IPS-NIHi11 (cell line): ENCODE measurements around the gene GNA12.
"Not testable (repeated sequence)": the region's sequence is repeated elsewhere in the genome, so short reads cannot be mapped to it uniquely, and the experiment has no call there.

ENCODE experiments used
- DNase-seq: peaks from one replicate; pipeline ENCODE4 v3.0.0; 2012; ENCODE audit warnings: mixed read lengths, low spot score

Gene GNA12

GRCh38 chr7:2728316-2729030 is 115.6 kb downstream of the GNA12 start:
- no peak for DNase-seq

DNA sequence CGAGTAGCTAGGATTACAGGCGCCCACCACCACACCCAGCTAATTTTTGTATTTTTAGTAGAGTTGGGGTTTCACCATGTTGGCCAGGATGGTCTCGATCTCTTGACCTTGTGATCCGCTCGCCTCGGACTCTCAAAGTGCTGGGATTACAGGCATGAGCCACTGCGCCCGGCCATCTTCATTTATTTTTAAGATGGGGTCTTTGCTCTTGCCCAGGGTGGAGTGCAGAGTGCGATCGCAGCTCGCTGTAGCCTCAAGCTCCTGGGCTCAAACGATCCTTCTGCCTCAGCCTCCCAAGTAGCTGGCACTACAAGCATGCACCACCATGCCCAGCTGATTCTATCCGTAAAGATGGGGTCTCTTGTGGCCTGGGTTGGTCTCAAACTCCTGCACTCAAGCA is 116.9 kb downstream of the GNA12 start:
- not testable (repeated sequence) for DNase-seq

DNA sequence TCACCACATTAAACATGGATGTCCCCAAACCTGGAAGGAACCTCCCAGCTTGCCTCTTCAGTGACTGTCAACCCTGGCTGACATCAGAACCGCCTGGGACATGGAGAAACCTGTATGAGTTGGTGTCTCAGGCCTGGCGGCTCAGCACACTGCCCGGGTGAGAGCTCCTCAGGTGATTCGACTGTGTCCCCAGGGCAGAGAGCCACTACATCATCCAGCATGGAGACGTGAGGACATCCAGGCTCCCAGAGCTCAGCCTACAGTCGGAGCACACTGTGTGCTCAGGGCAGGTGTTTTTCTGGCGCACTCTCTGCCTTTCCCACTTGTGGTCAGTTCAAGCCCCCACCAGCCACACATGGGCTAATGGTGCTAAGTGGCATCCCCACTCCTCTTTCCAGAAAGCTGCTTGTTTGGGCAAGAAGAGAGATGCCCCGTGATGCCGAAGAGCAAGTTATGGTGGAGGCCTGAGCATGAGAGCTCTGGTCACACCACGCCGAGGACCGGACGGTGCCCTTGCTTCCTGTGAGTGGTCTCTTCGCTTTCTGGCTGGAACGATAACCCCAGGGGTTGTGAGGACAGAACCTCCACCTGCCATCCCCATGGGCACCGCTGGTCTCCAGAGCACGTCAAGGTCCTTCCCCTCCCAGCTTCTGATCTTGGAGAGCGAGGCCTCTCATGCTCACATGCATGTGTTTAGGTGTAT is 117.6 kb downstream of the GNA12 start:
- no peak for DNase-seq

DNA sequence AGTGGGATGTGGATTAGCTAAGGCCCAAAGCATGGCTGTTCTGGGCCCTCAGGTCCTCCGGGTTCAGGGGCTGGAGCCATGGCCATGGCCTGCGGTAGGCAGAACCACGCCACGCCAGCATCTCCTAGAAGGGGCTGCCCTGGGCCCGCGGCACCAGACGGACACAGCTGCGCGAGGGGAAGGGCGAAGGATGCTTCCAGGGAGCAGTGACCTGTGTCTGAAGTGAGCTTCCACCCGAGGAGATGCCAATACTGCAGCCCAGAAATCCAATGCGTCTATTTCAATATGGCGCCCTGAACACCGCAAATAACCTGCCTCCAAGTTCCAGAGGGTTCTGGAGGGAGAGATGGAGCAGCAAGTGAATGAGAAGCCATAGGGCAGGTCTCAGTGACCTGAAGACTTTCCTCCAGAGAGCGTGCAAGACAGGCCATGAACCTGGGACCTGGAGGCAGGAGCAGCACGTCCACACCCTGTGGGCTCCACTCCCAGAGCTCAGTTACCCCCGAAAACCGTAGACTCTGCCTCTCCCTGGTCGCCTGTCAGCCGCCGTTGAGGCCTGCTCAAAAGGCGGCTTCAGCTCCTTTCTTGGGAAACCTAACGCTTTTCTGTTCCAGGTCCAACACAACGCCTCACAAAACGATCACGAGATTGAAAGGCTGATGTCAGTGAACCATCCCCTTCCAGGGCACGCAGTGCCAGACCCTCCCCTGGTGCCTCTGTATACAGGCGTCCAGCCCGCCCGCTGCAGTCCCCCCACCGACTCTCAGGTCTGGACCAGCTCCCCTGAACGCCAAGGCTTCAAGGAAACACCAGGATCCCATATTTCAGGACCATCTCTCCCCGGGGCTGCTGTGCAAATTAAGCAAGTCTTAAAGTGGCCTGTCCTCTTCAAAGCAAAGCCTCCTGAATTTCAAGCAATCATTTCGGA is 118.7 kb downstream of the GNA12 start:
- no peak for DNase-seq

GRCh38 chr7:2724453-2725177 is 119.5 kb downstream of the GNA12 start:
- DNase-seq = no peak

DNA sequence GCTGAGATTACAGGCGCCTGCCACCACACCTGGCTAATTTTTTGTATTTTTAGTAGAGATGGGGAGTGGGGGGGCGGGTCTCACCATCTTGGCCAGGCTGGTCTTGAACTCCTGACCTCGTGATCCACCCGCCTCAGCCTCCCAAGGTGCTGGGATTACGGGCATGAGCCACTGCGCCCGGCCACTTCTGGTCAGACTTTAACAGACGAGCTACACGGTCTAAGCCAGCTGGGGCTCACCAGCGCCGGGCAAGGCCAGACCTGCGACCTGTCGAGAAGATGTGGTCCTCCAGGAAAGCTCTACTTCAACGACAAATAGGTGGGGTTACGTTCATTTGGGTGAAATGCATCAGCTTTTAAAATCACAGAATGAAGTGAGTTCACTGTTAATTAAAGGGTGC is 120.1 kb downstream of the GNA12 start:
- not testable (repeated sequence) for DNase-seq

DNA sequence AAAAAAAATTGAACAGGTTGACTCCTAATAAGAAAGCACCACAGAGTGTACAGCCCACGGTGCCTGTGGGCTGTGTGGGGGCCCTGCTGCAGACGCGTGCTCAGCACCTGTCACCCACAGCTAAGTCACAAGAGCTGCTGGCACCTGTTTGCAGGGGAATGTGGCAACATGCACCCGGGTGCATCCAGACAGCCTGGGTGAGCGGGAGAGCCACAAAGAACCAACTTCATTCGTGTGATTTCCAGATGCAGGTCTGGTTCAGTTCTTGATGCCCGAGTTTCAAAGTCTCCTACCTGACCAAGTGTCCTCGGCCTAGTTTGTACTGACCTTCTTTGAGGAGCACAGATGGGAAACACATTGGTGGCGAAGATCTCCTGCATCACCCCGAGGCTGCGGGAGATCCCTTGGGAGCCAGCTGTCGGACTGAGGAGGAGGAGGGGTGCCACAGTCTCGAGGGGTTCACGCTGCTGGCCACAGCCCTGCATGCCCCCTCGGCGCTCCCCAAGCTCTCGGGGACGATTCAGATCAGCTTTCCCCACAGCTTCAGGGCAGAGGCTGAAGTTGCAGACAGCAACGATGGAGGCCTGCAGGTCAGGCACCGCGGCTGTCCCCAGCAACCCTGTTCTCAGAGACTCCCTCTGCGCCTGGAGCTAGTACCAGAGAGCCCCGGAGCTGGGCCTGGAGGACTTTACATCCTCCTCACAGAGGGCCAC is 120.8 kb downstream of the GNA12 start:
- DNase-seq = no peak

DNA sequence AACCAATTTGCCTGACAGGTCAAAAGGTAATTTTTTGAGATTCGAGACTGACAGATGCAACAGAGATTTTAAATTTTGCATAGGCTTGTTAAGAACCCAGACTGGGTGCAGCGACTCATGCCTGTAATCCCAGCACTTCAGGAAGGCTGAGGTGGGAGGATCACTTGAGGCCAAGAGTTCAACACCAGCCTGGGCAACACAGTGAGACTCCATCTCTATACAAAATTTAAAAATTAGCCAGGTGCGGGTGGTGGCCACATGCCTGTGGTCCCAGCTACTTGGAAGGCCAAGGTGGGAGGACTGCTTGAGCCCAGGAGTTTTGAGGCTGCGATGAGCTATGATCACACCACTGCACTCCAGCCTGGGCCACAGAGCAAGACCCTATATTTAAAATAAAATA is 121.5 kb downstream of the GNA12 start:
- DNase-seq = no peak

- no peak for DNase-seq
These were observed 122.3 kb downstream of the GNA12 start for GRCh38 chr7:2721842-2722241.

- no peak for DNase-seq
These were observed 124.1 kb downstream of the GNA12 start for GRCh38 chr7:2720024-2720423.

DNA sequence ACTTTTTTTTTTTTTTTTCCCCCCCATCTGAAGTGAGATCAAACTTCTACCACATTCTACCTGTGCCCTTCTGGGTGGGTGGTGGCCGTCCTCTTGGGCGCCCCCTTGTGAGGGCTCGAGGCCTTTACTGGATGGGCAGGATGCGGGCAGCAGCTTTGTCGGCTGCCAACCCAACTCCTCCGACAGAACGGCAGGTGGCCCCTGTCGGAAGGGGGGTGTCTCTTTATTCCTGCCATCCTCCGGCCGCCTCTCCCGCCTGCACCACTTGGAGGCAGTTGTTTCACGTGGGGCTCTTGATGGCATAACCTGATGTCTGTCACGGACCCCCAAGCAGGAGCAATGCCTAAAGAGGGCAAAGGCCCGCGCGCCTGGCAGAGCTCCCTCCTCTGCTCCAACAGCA is 125.1 kb downstream of the GNA12 start:
- DNase-seq = peak; percentile 93

GRCh38 chr7:2718296-2718965 is 125.7 kb downstream of the GNA12 start:
- no peak for DNase-seq

DNA sequence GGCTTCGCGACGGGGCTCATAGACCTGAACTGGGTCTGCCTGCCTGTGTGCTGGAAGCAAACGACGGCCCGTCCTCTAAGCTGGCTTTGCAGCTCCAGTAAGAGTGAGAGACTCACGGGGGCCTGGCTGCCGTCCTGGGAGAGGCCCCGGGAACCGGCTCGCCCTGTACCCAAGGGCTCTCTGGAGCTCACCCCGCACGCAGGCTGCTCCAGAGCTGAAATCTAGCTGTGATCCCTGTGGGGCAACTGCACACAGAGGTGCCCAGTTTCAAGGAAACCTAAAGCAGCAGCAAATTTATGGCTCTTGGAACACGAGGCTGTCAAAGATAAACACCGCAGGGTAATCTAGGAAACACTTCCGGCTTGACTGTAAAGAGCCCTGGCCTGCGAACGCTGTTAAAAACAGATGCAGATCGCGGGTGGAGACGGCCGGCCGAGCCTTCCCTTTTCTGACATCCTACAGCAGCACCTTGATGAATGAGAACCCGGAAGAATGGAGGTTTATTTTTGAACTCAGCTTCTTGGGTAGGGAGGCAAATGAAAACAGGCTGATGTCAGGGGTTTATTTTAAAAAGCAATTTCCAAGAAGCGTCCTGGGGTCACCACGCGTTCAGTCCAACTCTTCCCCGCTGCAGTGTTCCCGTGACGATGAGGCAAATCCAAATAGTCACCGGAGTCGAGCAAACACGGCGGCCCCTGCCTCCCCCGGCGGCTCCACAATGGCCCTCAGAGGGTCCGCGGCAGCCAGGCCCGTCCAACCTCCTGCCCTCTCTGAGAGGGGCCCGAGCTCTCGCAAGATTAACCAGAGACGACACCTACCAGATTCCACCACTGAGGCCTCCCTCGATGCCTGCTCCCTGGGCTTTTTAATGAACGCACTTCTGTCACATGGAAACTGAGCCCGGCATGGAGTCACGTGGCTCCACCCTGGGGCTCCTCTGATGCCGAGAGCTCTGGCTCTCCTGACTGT is 126.5 kb downstream of the GNA12 start:
- no peak for DNase-seq

DNA sequence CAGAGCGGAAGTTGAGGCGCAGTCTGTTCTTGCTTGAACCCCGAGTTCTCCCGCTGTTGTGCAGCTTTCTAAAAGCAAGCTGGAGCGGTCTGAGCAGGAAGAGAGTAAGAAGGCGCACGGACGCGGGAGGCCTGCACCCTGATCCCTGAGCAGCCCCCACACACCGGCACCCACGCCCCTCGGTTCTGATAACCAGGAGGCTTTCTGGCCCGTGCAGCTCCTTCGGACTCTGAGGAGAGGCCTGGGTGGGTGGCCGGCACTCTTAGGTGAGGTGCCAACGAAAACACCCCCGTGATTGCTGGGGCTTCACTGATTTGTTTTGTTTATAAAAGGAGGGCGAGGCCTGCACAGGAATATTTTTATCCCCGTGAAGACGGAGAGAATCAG is 127.2 kb downstream of the GNA12 start:
- DNase-seq = no peak

DNA sequence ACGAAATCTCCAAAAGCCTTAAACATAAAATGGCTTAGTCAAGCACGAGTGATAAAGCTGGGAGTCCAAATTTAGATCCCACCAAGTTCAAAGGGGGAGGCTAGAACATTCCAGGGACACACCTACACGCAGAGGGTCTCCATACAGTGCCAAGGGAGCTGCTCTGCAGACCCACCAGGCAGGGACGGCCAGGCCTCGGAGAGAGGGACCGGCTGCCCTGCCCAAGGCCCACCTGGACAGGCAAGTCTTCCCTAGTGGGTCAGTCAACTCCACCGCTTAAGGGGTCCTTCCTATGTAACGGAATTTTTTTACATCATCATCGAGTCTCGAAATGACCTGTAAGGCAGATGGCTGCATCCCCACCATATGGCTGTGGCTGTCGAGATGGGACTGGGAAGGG is 127.6 kb downstream of the GNA12 start:
- DNase-seq = no peak

DNA sequence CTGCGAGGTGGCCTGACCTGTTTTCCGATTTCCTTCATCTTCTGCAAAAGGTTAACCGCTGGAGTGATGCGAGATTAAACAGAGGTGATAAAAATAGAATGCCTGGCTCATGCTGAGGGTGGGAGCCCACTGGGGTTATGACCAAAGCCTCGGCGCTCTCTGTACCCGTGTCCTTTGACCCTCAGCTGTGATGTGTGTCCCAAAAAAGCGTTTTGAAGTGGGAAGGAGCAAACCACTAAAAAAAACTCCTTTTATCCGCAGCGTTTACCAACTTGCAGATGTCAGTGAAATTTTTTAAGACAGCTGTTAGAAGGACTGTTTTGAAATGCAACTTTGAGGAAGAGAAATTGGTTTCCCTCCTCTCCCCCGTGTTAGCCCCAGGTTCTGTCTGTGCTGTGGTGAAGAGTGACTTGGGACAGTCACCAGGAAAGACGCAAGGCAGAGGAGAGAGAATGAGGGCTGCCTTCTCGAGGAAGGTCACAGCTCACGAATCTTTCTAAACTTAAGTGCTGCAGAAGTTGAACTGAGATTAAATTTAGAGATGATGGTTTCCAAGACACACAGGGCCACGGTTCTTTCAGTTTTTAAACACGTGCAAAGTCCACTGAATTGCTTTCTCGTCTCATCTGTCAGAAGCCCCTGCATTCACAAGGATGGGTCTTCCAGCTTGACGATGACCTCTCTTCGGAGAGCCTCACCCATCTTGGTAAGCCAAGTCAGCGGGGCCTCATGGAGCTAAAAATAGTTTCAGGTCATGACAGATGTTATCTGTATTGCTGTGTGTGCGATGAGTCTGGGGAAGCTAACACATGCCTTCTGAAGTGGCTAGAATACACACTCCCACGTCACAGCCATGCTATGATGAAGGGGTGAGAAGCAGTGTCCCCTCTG is 128.5 kb downstream of the GNA12 start:
- no peak for DNase-seq

DNA sequence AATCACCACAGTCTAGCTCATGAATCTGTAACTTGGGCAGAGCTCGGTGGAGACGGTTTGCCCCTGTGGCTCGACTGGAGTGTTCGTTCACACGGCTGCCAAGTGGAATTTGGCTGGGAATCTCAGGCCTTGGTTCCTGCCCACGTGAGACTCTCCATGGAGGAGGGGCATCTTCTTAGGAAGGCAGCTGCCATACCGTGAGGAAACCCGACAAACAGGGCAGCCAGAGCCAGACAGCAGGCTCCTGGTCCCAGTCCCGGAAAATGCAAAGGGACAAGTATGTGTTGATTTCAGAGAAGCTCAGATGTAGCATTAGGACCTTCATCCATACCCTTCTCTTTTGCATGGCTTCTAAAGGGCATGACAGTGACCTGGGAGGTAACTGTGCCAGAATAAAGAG is 129.5 kb downstream of the GNA12 start:
- DNase-seq = no peak

DNA sequence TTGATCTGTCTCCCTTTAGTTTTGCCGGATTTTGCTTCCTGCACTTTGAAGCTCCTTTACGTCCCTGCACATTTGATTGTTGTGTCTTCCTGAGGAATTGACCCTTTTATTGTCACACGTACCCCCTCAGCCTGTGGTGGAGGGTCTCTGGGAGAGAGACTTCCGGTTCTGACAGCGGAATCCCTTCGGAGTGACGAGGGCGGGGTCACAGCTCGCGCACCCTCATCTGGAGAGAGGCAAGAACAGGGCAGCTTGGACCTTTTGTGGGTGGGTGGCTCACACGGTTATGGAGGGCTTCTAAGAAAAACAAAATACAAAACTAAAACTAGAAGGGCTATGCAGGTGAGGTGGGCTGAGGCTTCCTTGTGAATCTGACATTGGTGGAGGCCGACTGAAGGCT is 130.1 kb downstream of the GNA12 start:
- DNase-seq = no peak

DNA sequence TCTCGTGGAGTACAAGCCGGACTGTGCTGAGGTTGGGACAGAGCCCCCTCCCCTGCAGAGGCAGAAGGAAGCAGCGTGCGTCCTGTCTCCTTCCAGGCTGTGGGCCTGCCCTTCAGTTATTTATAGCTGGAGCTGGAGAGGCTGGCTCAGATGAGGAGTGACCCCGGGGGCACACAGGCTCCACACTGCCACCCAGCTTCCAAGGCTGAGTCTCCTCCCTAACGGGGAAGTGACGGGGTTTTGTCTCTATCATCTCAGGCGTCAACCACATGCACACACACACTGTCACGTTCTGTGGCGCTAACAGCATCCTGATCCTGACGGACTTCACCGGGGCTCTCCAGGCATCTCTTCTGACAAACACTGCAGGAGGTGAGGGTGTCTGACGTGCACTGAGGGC is 130.7 kb downstream of the GNA12 start:
- DNase-seq = no peak
